ENCODE results near the gene CAMK2D. TPM values are rescaled to one million over a fixed set of nuclear protein-coding genes. Genes with fewer than 3 reads are reported as not detected.

The CAMK2D gene
- total RNA-seq, 1 experiment from 2014 or later = 15.4 TPM

GRCh38 chr4:113566015-113566795, 195.3 kb downstream of the CAMK2D start:
- H3K36me3 ChIP-seq (ENCODE audit: low read depth, low read length) = no peaks in the 10 kb centered on the region
- H3K9me2 ChIP-seq (replicated peaks; ENCODE audit: low read length) = no peaks in the 10 kb centered on the region
- H3K9ac ChIP-seq (ENCODE audit: low read length) = no peak overlapping the region
- no TSS peak for BruUV-seq (replicated peaks)
- H4K20me1 ChIP-seq (ENCODE audit: low read length) = no peaks in the 10 kb centered on the region
- no peaks in the 10 kb centered on the region for H3F3A ChIP-seq (ENCODE audit: low read length, unreplicated experiment)
- H3K4me1 ChIP-seq (ENCODE audit: insufficient read depth, low read length) = peaks cover 10% of the 10 kb centered on the region; the same call in 1 of the 2 replicates
- no peak overlapping the region for H3K4me3 ChIP-seq (ENCODE audit: low read length)
- no peak overlapping the region for H3K27ac ChIP-seq (ENCODE audit: low read length)
- no peak overlapping the region for H3K4me2 ChIP-seq (ENCODE audit: low read length)
- no peak overlapping the region for H2AFZ ChIP-seq (ENCODE audit: low read length)
- no peaks in the 10 kb centered on the region for H3K9me3 ChIP-seq (ENCODE audit: low read length)
- TF ChIP-seq CTCF (conservative IDR thresholded peaks at IDR 0.05; ENCODE audit: low read depth, low read length) = no peak
- no peak for TF ChIP-seq EZH2phosphoT487 (IDR thresholded peaks at IDR 0.05; ENCODE audit: borderline replicate concordance, low read length)
- TF ChIP-seq EZH2 (IDR thresholded peaks at IDR 0.05; ENCODE audit: low read length, unreplicated experiment) = no peak
- DNase-seq (no peak), ATAC-seq (no peak)
- ChIA-PET CTCF (no interaction called here), POLR2A (ENCODE audit: unreplicated experiment) (no interaction called here)
- H3K79me2 ChIP-seq (ENCODE audit: low read length) = no peaks in the 10 kb centered on the region
- intact Hi-C loops (cut with micrococcal nuclease) = no loop called here
- no peaks in the 10 kb centered on the region for H3K27me3 ChIP-seq (ENCODE audit: low read length)

GRCh38 chr4:113565702-113566012, 195.9 kb downstream of the CAMK2D start:
- Histone ChIP-seq H3K4me2 (ENCODE audit: low read length) (no peak overlapping the region), H2AFZ (ENCODE audit: low read length) (no peak overlapping the region), H4K20me1 (ENCODE audit: low read length) (no peaks in the 10 kb centered on the region), H3F3A (ENCODE audit: low read length, unreplicated experiment) (no peaks in the 10 kb centered on the region), H3K79me2 (ENCODE audit: low read length) (no peaks in the 10 kb centered on the region), H3K27me3 (ENCODE audit: low read length) (no peaks in the 10 kb centered on the region), H3K9me3 (ENCODE audit: low read length) (no peaks in the 10 kb centered on the region), H3K9me2 (replicated peaks; ENCODE audit: low read length) (no peaks in the 10 kb centered on the region), H3K4me1 (ENCODE audit: insufficient read depth, low read length) (peaks cover 10% of the 10 kb centered on the region; the same call in 1 of the 2 replicates), H3K9ac (ENCODE audit: low read length) (no peak overlapping the region), H3K36me3 (ENCODE audit: low read depth, low read length) (no peaks in the 10 kb centered on the region), H3K4me3 (ENCODE audit: low read length) (no peak overlapping the region), H3K27ac (ENCODE audit: low read length) (no peak overlapping the region)
- BruUV-seq (replicated peaks) = no TSS peak
- DNase-seq = no peak
- ChIA-PET CTCF (no interaction called here), POLR2A (ENCODE audit: unreplicated experiment) (no interaction called here)
- no peak for ATAC-seq
- intact Hi-C loops (cut with micrococcal nuclease) = no loop called here
- TF ChIP-seq EZH2 (IDR thresholded peaks at IDR 0.05; ENCODE audit: low read length, unreplicated experiment) (no peak), CTCF (conservative IDR thresholded peaks at IDR 0.05; ENCODE audit: low read depth, low read length) (no peak), EZH2phosphoT487 (IDR thresholded peaks at IDR 0.05; ENCODE audit: borderline replicate concordance, low read length) (no peak)

- TF ChIP-seq EZH2 (IDR thresholded peaks at IDR 0.05; ENCODE audit: low read length, unreplicated experiment) (no peak), EZH2phosphoT487 (IDR thresholded peaks at IDR 0.05; ENCODE audit: borderline replicate concordance, low read length) (no peak), CTCF (conservative IDR thresholded peaks at IDR 0.05; ENCODE audit: low read depth, low read length) (no peak)
- H3K9me3 ChIP-seq (ENCODE audit: low read length) = no peaks in the 10 kb centered on the region
- POLR2A ChIA-PET (ENCODE audit: unreplicated experiment) = no interaction called here
- no peak overlapping the region for H3K27ac ChIP-seq (ENCODE audit: low read length)
- H2AFZ ChIP-seq (ENCODE audit: low read length) = no peak overlapping the region
- DNase-seq = no peak
- CTCF ChIA-PET = no interaction called here
- no peaks in the 10 kb centered on the region for H3K27me3 ChIP-seq (ENCODE audit: low read length)
- H4K20me1 ChIP-seq (ENCODE audit: low read length) = no peaks in the 10 kb centered on the region
- ATAC-seq = no peak
- H3K9ac ChIP-seq (ENCODE audit: low read length) = no peak overlapping the region
- H3K4me1 ChIP-seq (ENCODE audit: insufficient read depth, low read length) = peaks cover 10% of the 10 kb centered on the region; the same call in 1 of the 2 replicates
- intact Hi-C loops (cut with micrococcal nuclease) = no loop called here
- no peak overlapping the region for H3K4me3 ChIP-seq (ENCODE audit: low read length)
- no peaks in the 10 kb centered on the region for H3K9me2 ChIP-seq (replicated peaks; ENCODE audit: low read length)
- BruUV-seq (replicated peaks) = no TSS peak
- no peak overlapping the region for H3K4me2 ChIP-seq (ENCODE audit: low read length)
- H3K79me2 ChIP-seq (ENCODE audit: low read length) = no peaks in the 10 kb centered on the region
- H3F3A ChIP-seq (ENCODE audit: low read length, unreplicated experiment) = no peaks in the 10 kb centered on the region
- H3K36me3 ChIP-seq (ENCODE audit: low read depth, low read length) = no peaks in the 10 kb centered on the region
Observed at GRCh38 chr4:113564493-113564892, 197.0 kb downstream of the CAMK2D start.
